K562 (cell line): ENCODE measurements around the gene ARHGAP15. TPM values are rescaled to one million over a fixed set of nuclear protein-coding genes. Genes with fewer than 3 reads are reported as not detected.

Experiments used
- ATAC-seq: fragments of 200-7000 bp; cut with Tn5 transposase; 3 replicates; pipeline ENCODE4 v1.9.1; 2020; ENCODE audit warnings: moderate library complexity
- BruUV-seq: library from RNA; stranded (reverse); fragments of 400-500 nt; replicated peaks from 2 replicates; lab custom pipeline; 2021; lab: Mats Ljungman, UMichigan
- CTCF ChIA-PET: fragments of 300-600 bp; formaldehyde crosslinking; extraction: SDS; loops from one replicate; lab custom pipeline; 2021; ENCODE audit warnings: low intra/inter-chr PET ratio; lab: Yijun Ruan, JAX
- POLR2A ChIA-PET: fragments of 300-600, 350-650 bp; sonication (Branson Sonifier 250); formaldehyde crosslinking; extraction: SDS; loops from one replicate; lab custom pipeline; 2021; ENCODE audit warnings: antibody characterized with exemption, inconsistent platforms; lab: Yijun Ruan, JAX
- DNase-seq, 4 experiments: peaks; one replicate each; pipeline versions ENCODE4 v3.0.0 to v3.0.0-alpha.2; 2011 to 2018; ENCODE audit warnings: low spot score in 3 of 4, mixed read lengths in 3 of 4; ENCODE audit errors: extremely low read depth in 1 of 4
- FAIRE-seq: peaks from 2 replicates; lab custom pipeline; 2011; peaks lifted over from hg19 to GRCh38; lab: Jason Lieb, UNC
- H2AFZ ChIP-seq: 2 replicates; pipeline ENCODE4 v1.6.0; 2011; ENCODE audit warnings: low read depth, low read length, control low read depth, inconsistent platforms
- H3K27ac ChIP-seq: fragments of 200-600 bp; 3 replicates; pipeline ENCODE4 v1.8.0; 2011; ENCODE audit warnings: low read depth, mild to moderate bottlenecking, control low read depth, inconsistent platforms, low read length, moderate library complexity, mixed read lengths; ENCODE audit errors: extremely low read depth
- H3K27me3 ChIP-seq, 2 experiments: fragments of 300-600 bp in 1 of 2; 2 replicates in 1 of 2; 3 replicates in 1 of 2; pipeline versions ENCODE4 v1.6.0 to v1.8.0; 2011; ENCODE audit warnings: inconsistent platforms in 2 of 2, low read length in 2 of 2, mild to moderate bottlenecking in 1 of 2, mixed read lengths in 1 of 2, moderate library complexity in 1 of 2; ENCODE audit not compliant: control insufficient read depth in 2 of 2, insufficient read depth in 2 of 2
- H3K36me3 ChIP-seq: fragments of 300-600 bp; 3 replicates; pipeline ENCODE4 v1.8.0; 2011; ENCODE audit warnings: mild to moderate bottlenecking, low read length, inconsistent platforms; ENCODE audit not compliant: control insufficient read depth, insufficient read depth
- H3K4me1 ChIP-seq, 2 experiments: fragments of 200-600 bp in 1 of 2; replicated peaks in 1 of 2; 2 replicates in 1 of 2; 3 replicates in 1 of 2; pipeline versions ENCODE4 v1.5.1 to v1.8.0; 2011; ENCODE audit warnings: inconsistent platforms in 2 of 2, low read length in 2 of 2, mild to moderate bottlenecking in 1 of 2, mixed read lengths in 1 of 2, moderate library complexity in 1 of 2; ENCODE audit not compliant: control insufficient read depth in 2 of 2, insufficient read depth in 2 of 2
- H3K4me2 ChIP-seq: 2 replicates; pipeline ENCODE4 v1.6.1; 2011; ENCODE audit warnings: low read length, control low read depth, inconsistent platforms, mixed read lengths; ENCODE audit not compliant: insufficient read depth
- H3K4me3 ChIP-seq: fragments of 200-600 bp; sonication (generic), shearing (Covaris generic); 2 replicates; pipeline ENCODE4 v1.5.1; 2016; ENCODE audit warnings: control low read depth, inconsistent platforms
- H3K79me2 ChIP-seq: fragments of 200-600 bp; 3 replicates; pipeline ENCODE4 v1.8.0; 2011; ENCODE audit warnings: low read length, inconsistent platforms; ENCODE audit not compliant: control insufficient read depth, insufficient read depth
- H3K9ac ChIP-seq, 2 experiments: 2 replicates each; pipeline versions ENCODE4 v1.6.0 to v1.6.1; 2011; ENCODE audit warnings: low read depth in 2 of 2, low read length in 2 of 2, control low read depth in 1 of 2, inconsistent platforms in 1 of 2, mild to moderate bottlenecking in 1 of 2, mixed read lengths in 1 of 2; ENCODE audit not compliant: insufficient read depth in 1 of 2
- H3K9me1 ChIP-seq: one replicate; pipeline ENCODE4 v1.6.0; 2011; ENCODE audit warnings: inconsistent platforms, mild to moderate bottlenecking, low read length, moderate library complexity; ENCODE audit not compliant: control insufficient read depth, insufficient read depth
- H3K9me3 ChIP-seq: replicated peaks from 2 replicates; pipeline ENCODE4 v1.5.1; 2011; ENCODE audit warnings: low read depth, low read length, inconsistent platforms; ENCODE audit not compliant: control insufficient read depth, insufficient read depth
- H4K20me1 ChIP-seq: replicated peaks from 2 replicates; pipeline ENCODE4 v1.6.1; 2011; ENCODE audit warnings: low read length, inconsistent platforms, mixed read lengths; ENCODE audit not compliant: control insufficient read depth, insufficient read depth
- CBFB ChIP-seq: sonication (generic); formaldehyde crosslinking; IDR thresholded peaks from 2 replicates; pipeline ENCODE4 v1.4.0; 2020; ENCODE audit warnings: mild to moderate bottlenecking, missing genetic modification reagents
- CEBPG ChIP-seq, 3 experiments: fragments of 200-800 bp in 1 of 3; sonication (Bioruptor generic) in 1 of 3; sonication (generic) in 1 of 3; formaldehyde crosslinking in 1 of 3; IDR thresholded peaks in 2 of 3; conservative IDR thresholded peaks in 1 of 3; 2 replicates each; pipeline versions ENCODE4 v1.6.1 to v1.8.0; 2016 to 2022; ENCODE audit warnings: missing compliant biosample characterization in 2 of 3, missing genetic modification characterization in 2 of 3, mild to moderate bottlenecking in 1 of 3, missing genetic modification reagents in 1 of 3
- DACH1 ChIP-seq: fragments of 450-650 bp; IDR thresholded peaks from 2 replicates; pipeline ENCODE4 v1.6.1; 2018; ENCODE audit not compliant: partially characterized antibody
- FOSL1 ChIP-seq: fragments of 200-800 bp; sonication (Bioruptor generic); conservative IDR thresholded peaks from 2 replicates; pipeline ENCODE4 v1.6.1; 2016; ENCODE audit warnings: missing genetic modification characterization, missing compliant biosample characterization
- KAT7 ChIP-seq: sonication (generic); formaldehyde crosslinking; IDR thresholded peaks from 2 replicates; pipeline ENCODE4 v1.8.0; 2022; ENCODE audit warnings: missing genetic modification reagents, mild to moderate bottlenecking, borderline replicate concordance
- NR2C2 ChIP-seq, 2 experiments: fragments of 200-800 bp in 1 of 2; sonication (Bioruptor generic) in 1 of 2; sonication (generic) in 1 of 2; formaldehyde crosslinking in 1 of 2; IDR thresholded peaks; 2 replicates each; pipeline versions ENCODE4 v1.6.1 to v1.8.0; 2016 to 2022; ENCODE audit warnings: mild to moderate bottlenecking in 1 of 2, missing compliant biosample characterization in 1 of 2, missing genetic modification characterization in 1 of 2, missing genetic modification reagents in 1 of 2
- TSHZ1 ChIP-seq: fragments of 250-450 bp; sonication (Bioruptor Pico); IDR thresholded peaks from 2 replicates; pipeline ENCODE4 v1.4.0; 2020; ENCODE audit warnings: mild to moderate bottlenecking, moderate library complexity
- UBTF ChIP-seq, 2 experiments: IDR thresholded peaks; 2 replicates each; pipeline ENCODE4 v1.6.1; 2012; ENCODE audit warnings: improper control_type of control experiment in 2 of 2, low read depth in 2 of 2, low read length in 2 of 2, borderline replicate concordance in 1 of 2
- ZNF224 ChIP-seq: sonication (generic); formaldehyde crosslinking; IDR thresholded peaks from 2 replicates; pipeline ENCODE4 v1.8.0; 2022; ENCODE audit warnings: mild to moderate bottlenecking, missing genetic modification reagents
- ZNF444 ChIP-seq: fragments of 250-450 bp; sonication (Bioruptor Pico); IDR thresholded peaks from 2 replicates; pipeline ENCODE4 v1.4.0; 2020; ENCODE audit warnings: mild to moderate bottlenecking, moderate library complexity
- ZNF511 ChIP-seq: sonication (generic); formaldehyde crosslinking; IDR thresholded peaks from 2 replicates; pipeline ENCODE4 v1.8.0; 2022; ENCODE audit warnings: mild to moderate bottlenecking, missing genetic modification reagents
- ZZZ3 ChIP-seq: fragments of 450-650 bp; IDR thresholded peaks from 2 replicates; pipeline ENCODE4 v1.6.1; 2016; ENCODE audit warnings: antibody characterized with exemption, mild to moderate bottlenecking, moderate library complexity
- WGBS: fragments of 100-300 bp; shearing (Covaris generic); methylation state at CpG from one replicate; pipeline ENCODE4 v1.1.6; 2016; ENCODE audit warnings: low coverage, mixed read lengths; ENCODE audit not compliant: insufficient coverage; ENCODE audit errors: missing lambda C conversion rate; 5-methylcytosine and 5-hydroxymethylcytosine counted together
- in situ Hi-C: fragments of 300-500 bp; cut with MboI; formaldehyde crosslinking; loops from 4 replicates; pipeline ENCODE4 v1.15.0; 2018; ENCODE audit warnings: inconsistent platforms, mixed read lengths
- intact Hi-C: fragments of 100-400 bp; cut with micrococcal nuclease; formaldehyde crosslinking; loops from 2 replicates; pipeline ENCODE4 v1.14.2; 2022
- polyA plus RNA-seq, 8 experiments: library from polyadenylated mRNA; depleted of rRNA in 4 of 8; stranded (reverse) in 5 of 8; unstranded in 3 of 8; fragments of >200 nt; fragmentation: Nextera tagmentation in 2 of 8; fragmentation: Illumina TruSeq in 1 of 8; extraction: Ambion mirVana in 2 of 8; extraction: Trizol in 1 of 8; gene quantifications; 2 replicates each; pipeline versions ENCODE4 v1.2.1 to v1.2.3, GENCODE V29; 2011 to 2014; ENCODE audit warnings: inconsistent platforms in 1 of 8, missing spikeins in 1 of 8
- total RNA-seq, 7 experiments: library from RNA; depleted of rRNA in 6 of 7; stranded (reverse); fragments of >200 nt in 6 of 7; fragmentation: Illumina TruSeq in 2 of 7; extraction: Trizol in 2 of 7; gene quantifications; 2 replicates each; pipeline versions ENCODE4 v1.2.1 to v1.2.3, GENCODE V29; 2011 to 2021; ENCODE audit warnings: low replicate concordance in 1 of 7

Gene ARHGAP15
- total and polyA plus RNA-seq, 9 of the 15 experiments (the other 6 are each of a cell fraction or from before 2014, with no cell fraction given) = 1.5 to 17.9 (median 7.9) TPM

- no peaks in the 10 kb centered on the region; a peak in 1 of 5 replicates for H3K27me3 ChIP-seq
- no peaks in the 10 kb centered on the region for H3K4me1 ChIP-seq
- ATAC-seq (no peak), FAIRE-seq (no peak), DNase-seq (no peak)
- H3K9me1 ChIP-seq = no peaks in the 10 kb centered on the region
- ChIA-PET CTCF (no interaction called here), POLR2A (no interaction called here)
- TF ChIP-seq CBFB (no peak), DACH1 (no peak), NR2C2 (CRISPR knock-in tag; IDR thresholded peaks at IDR 0.05) (no peak), NR2C2 (tag; IDR thresholded peaks at IDR 0.05) (no peak), CEBPG (CRISPR knock-in tag; IDR thresholded peaks at IDR 0.05) (no peak), CEBPG (tag; conservative IDR thresholded peaks at IDR 0.05 in 1 of 2, IDR thresholded peaks at IDR 0.05 in 1 of 2) (no peak), TSHZ1 (CRISPR knock-in tag) (no peak), UBTF (IDR thresholded peaks at IDR 0.05; ENCODE audit: borderline replicate concordance in 1 of 2, low read depth in 2 of 2, low read length in 2 of 2) (no peak), ZZZ3 (no peak), ZNF444 (CRISPR knock-in tag) (no peak), FOSL1 (no peak), ZNF511 (CRISPR knock-in tag) (no peak), KAT7 (CRISPR knock-in tag) (no peak), ZNF224 (CRISPR knock-in tag) (no peak)
- 9% methylated on average over 2 of the region's 2 CpGs for whole genome bisulfite sequencing
- no peaks in the 10 kb centered on the region for H3K36me3 ChIP-seq
- no peak overlapping the region for H3K9ac ChIP-seq
- H3K27ac ChIP-seq = no peak overlapping the region
- BruUV-seq = no TSS peak
- no peaks in the 10 kb centered on the region for H3K9me3 ChIP-seq
- H3K4me2 ChIP-seq = no peak overlapping the region
- intact Hi-C loops (no loop called here), in situ Hi-C loops (no loop called here)
- no peaks in the 10 kb centered on the region for H3K79me2 ChIP-seq
- H2AFZ ChIP-seq = no peak overlapping the region
- H4K20me1 ChIP-seq = no peaks in the 10 kb centered on the region
- H3K4me3 ChIP-seq = no peak overlapping the region
Measured at GRCh38 chr2:143559147-143559546, 429.9 kb downstream of the ARHGAP15 start.
